ENCODE data around the gene ZSCAN16.
A peak's percentile ranks its signal among the peaks of the same experiment; 100 is the strongest.

The ZSCAN16 gene

GRCh38 chr6:28134015-28134414 is 9.6 kb downstream of the ZSCAN16 start:
- no peak for DNase-seq (ENCODE audit: low spot score)

- no peak for DNase-seq (ENCODE audit: low spot score)
Observed at GRCh38 chr6:28134716-28135115, 10.3 kb downstream of the ZSCAN16 start.

- DNase-seq (ENCODE audit: low spot score), result no peak
Observed at GRCh38 chr6:28135393-28135792, 11.0 kb downstream of the ZSCAN16 start.

DNA sequence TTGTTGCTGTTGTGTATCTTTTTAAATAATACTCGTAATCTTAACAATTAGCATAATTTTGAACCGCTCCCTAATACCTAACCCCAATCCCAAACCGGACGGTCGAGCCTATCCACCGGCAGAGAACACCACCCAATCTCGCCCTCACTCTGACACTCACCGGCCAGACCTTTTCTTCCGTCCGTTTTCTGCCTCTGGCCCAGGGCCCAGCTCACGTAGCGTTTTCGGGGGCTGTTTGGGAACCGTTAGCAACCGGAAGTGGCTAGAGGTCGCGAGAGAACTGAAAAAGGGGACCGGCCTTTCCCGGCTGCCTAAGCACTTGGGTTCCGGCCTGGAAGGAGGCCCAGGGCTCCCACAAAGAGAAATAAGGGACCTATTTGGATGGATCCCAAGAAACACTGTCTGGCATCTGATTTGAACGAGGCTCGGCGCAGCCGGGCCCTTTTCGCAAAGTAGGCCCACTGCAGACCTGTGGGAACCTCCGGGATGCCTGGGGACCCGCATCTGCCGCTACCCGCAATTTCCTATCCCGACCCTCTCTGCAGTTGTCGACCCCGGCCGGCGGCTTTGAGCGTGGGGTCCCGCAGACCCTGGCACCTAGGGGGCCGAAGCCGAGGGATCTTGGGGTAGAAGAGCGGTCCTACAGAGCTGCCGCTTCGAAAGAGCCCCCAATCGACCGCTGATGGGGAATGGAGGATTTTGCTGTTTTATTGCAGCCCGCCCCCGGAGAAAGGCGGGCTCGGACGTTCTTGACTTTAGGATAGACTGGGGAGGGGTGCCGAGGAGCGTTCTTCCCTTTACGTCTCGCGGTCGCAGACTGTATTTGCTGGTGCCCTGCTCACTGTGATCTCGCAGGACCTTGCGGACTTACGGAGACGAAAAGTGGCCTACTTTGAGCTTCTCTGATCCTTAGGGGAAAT is 12.4 kb downstream of the ZSCAN16 start:
- peak; percentile 87 for DNase-seq (ENCODE audit: low spot score)

DNA sequence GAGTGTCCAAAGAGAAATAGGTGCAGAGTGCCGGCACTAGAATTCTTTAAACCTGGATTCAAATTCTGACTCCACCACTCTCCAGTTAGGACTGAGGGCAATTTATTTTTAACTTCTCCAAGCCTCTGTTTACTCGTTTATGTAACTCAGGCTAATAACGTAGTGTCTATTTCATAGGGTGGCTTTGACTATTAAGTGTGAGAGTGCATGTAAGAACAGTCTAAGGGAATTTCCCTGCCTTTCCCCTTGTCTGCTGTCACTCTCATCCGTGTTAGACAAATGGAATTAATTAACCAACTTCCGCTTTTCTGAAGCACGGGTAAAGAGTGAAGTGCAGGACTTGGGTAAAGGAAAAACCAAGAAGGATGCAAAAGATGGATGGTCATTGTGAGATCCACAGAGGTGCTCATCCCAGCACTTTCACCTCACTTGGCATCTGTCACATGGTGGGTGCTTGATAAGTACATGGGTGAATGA is 13.1 kb downstream of the ZSCAN16 start:
- no peak for DNase-seq (ENCODE audit: low spot score)

DNA sequence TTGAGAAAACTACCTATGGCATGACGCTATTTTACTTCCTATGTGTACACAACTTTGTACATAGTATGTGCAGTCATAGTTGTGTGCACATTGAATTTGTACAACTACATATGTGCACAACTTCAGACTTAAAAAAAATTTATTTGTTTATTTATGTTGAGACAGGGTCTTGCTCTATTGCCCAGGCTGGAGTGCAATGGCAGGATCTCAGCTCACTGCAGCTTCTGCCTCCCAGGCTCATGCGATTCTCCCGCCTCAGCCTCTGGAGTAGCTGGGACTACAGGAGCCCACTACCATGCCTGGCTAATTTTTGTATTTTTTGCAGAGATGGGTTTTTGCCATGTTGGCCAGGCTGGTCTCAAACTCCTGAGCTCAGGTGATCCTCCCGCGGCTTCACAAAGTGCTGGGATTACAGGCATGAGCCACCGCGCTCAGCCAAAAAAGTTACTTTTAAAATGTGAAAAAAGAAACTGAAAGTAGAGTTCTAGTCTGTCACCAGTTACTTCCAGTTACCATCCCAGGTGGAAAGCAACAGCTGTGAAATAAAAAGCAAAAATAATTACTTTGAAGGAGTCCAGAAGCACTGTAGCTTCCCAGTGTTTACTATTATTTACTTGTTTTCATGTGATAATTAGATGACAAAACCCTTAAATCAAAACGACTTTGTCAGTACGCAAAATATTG is 15.6 kb downstream of the ZSCAN16 start:
- DNase-seq (ENCODE audit: low spot score), result no peak

GRCh38 chr6:28140616-28141015 is 16.2 kb downstream of the ZSCAN16 start:
- no peak for DNase-seq (ENCODE audit: low spot score)

DNA sequence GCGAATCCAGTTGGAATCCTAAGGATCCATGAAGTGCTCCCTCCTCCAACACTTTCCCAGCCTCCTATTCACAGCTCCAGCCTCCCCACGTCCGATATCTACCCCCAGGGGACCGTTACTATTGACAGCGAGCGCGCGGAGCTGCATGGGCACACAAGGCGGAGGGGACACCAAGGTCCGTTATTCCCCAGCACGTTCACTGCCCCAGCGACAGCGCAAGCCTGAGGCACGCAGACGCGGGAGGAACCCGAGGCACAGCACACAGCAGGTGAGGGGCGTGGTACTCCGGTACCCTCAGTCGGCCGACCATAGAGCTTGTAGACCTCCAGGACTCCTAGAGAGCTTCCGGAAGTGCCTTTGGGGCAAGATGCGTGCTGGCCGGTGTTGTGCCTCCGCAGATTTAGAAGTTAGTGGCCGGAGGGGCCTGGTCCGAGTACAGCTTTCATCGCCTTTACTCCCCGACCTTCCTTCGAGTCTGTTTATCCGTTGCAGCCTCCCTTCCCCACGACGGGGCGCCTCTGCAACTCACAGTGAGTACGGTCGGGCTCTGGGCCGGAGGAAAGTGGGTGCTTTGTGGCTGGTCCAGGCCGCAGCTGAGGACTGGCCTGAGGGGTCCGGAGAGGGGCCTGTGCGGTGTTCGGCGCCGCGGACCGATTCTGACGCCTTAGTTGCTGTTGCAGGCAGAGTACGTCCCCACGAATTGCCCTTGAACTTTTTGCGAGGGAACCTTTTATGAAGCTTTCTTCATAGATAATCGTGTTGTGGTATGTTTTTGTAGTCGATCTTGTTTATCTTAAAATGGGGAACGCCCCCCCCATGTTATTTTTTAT is 17.3 kb downstream of the ZSCAN16 start, which contains the start of gene ZKSCAN8:
ZKSCAN8 (plus strand) TSS at position 384 of the 830 bp plus-strand sequence. CDS start 6,525 bp downstream, outside the sequence.
- DNase-seq (ENCODE audit: low spot score), result peak; percentile 84

DNA sequence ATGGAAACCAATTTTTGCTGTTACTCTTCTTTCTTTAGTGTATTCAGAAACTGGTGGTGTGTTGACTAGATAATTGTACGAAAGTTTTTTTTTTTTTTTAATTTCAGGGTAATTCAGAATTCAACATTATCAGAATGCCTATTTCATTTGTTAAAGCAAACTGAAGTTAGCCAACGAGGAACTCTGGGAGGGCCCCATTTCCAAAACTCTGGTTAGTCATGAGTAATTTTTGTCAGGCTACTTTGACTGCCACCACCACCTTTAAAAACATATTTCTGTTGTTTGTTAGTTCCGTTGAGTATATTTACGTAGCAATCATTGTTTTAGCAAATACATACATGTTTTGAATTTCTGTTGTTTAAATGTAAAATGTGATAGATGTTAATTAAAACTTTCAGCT is 18.0 kb downstream of the ZSCAN16 start:
- DNase-seq (ENCODE audit: low spot score), result no peak

DNA sequence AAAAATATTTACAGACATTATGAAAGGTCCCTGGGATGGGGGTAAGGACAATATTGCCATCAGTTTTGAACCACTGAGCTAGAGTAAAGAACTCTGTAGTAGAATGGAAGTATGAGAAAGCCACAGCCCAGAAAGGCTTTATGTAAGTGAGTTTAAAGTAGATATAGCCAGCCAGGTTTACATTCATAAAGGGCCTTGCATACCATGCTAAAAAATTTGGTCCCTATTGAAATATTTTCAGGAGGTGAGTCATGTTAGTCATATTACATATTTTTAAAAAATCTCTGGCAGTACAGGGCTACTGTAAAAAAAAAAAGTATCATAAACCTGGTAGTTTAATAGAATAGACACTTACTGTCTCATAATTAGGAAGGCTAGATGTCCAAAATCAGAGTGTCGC is 20.8 kb downstream of the ZSCAN16 start:
- no peak for DNase-seq (ENCODE audit: low spot score)

DNA sequence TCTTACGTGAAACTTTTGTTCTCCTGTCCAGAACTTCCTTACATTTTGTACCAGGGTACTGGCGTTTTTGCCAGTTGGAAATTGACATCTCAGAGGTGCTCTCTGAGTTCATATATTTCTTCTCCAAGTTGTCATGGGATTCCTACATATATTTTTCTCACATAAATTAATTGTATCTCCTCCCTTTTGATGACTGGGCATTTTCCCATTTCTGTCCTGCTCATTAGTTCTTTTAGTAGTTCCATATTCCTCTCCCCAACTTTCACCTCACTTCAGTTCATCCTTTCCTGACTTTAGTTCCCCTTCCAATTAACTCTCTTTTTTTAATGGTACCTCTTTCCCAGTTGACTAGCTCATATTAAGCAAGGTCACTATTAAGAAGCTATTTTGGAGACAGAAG is 28.1 kb downstream of the ZSCAN16 start:
- DNase-seq (ENCODE audit: low spot score), result no peak

DNA sequence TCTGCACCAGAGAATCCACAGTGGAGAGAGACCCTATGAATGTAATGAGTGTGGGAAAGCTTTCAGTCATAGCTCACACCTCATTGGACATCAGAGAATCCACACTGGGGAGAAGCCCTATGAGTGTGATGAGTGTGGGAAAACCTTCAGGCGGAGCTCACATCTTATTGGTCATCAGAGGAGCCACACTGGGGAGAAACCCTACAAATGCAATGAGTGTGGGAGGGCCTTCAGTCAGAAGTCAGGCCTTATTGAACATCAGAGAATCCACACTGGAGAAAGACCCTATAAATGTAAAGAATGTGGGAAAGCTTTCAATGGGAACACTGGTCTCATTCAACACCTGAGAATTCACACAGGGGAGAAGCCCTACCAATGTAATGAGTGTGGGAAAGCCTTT is 29.1 kb downstream of the ZSCAN16 start:
- no peak for DNase-seq (ENCODE audit: low spot score)

GRCh38 chr6:28154357-28154756 is 29.9 kb downstream of the ZSCAN16 start:
- no peak for DNase-seq (ENCODE audit: low spot score)

GRCh38 chr6:28158318-28158717 is 33.9 kb downstream of the ZSCAN16 start:
- DNase-seq (ENCODE audit: low spot score), result no peak

DNA sequence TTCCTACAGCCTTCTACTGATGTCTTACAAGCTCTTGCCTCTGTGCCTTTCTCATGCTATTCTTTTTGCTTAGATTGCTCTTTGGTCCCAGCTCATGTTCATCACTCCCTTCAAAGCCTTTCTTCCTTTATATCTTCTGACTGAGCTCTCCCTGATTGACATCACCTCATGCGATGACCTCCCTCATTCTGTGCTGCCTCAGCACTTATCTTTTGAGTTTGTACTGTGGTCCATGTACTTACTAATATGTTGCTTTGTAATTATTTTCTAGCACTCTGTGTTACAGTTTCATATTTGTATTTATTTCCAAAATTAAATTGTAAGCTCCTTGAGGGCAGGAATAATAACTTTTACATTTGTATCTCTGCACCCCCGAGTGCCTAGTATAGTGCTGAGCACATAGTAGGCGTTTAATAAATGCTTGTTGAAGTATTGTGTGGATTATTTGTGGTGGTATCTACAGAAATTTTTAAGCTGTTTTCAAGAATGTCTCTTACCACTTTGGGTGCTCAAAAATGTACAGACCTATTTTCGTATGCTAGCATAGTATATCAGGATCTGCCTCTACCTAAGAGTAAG is 34.7 kb downstream of the ZSCAN16 start:
- no peak for DNase-seq (ENCODE audit: low spot score)

DNA sequence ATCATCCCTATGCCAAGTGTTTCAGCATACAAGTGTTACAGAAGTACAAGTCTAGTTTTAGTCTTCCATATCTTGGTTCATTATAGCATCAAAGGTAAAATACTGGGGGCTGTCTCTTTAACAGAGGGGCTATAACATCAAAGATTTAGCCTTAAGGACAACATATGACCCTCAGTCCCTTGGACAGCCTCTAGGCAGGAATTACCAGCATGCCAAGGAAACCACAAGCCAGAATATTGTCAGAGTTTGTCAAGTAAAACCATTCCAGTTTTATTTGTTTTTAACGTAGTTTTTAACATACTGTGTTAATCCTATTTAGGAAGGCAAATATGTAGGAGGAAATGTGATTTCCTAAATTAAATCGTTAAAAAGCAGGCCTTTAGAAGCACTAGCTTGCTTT is 35.8 kb downstream of the ZSCAN16 start:
- DNase-seq (ENCODE audit: low spot score), result no peak

DNA sequence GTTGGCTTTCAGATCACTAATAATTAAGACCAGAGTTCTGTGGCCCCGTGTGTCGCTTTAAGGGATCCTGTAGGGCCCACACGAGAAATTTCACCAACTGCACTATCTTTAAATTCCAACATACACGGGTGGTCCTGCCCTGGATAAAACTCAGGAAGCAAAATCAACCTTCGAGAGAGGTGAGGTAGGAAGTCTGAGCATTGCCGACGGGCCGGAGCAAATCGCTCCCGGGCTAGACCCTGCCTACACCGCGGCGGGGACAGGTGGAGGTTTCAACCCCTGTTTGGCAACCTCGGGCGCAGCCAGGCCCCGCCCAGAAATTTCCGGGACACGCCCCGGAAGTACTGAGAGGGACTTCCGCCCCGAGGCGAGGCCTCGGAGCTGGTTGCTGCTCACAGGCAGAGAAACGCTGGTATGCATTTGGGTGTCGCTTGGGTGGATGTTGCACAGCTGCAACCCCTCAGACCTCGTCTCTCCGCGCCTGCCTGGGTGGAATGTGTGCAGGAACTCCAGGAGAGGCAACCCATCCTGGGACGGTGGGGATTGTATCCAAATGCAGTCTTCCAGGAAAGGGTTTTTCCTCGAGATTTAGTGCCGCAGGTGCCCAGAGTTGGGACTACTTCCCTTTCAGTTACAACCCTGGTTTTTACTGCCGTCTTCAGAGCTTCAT is 37.1 kb downstream of the ZSCAN16 start:
- peak; percentile 81 for DNase-seq (ENCODE audit: low spot score)

- DNase-seq (ENCODE audit: low spot score), result no peak
Observed at GRCh38 chr6:28165563-28165962, 41.2 kb downstream of the ZSCAN16 start.

DNA sequence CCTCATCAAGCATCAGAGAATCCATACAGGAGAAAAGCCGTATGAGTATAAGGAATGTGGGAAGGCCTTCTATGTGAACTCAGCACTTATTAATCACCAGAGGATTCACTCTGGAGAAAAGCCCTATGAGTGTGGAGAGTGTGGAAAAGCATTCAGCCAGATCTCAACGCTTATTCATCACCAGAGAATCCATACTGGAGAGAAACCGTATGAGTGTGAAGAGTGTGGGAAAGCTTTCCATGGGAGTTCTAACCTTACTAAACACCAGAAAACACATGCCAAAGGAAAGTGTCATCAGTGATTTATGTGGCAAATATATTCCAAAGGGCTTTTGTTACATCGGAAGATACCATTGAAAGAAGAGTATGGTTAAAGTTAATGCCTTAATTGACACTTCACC is 42.7 kb downstream of the ZSCAN16 start:
- DNase-seq (ENCODE audit: low spot score), result peak; percentile 12

DNA sequence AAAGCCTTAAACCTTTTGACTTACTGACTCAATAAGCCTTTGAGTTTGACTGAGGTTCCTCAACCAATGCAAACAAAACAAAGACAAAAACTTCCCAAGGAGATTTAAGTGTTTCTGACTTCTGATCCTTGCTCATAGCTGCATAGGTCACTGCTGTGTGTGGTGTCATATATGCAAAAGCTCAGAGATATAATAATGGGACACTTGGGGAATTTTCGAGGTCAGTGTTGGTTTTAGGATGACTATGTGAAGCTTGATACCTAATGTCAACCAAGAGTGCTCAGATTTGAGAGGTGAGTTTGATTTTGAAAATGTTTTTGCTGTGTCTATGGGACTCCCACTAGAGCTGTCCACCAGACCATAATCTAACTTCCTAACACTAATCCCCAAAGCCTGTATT is 43.5 kb downstream of the ZSCAN16 start:
- no peak for DNase-seq (ENCODE audit: low spot score)

DNA sequence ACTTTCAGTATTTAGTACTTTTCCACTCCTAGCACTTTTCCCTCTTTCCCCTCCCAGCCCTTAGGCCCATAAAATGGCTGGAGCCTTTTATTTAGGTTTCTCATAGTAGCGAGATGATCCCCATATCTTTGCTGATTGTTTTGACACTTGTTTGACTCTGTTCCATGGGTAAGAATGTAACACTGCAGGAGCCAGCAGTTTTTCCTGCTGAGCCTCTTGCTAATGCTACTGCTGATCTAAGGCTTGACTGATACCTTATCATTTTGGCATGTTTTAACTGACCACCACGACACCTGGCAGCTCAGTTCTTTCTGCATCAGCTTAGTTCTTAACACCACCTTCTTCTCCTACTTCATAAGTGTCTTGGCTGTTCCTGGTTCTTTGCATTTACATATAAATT is 46.9 kb downstream of the ZSCAN16 start:
- DNase-seq (ENCODE audit: low spot score), result no peak

Measured in AG08396 (cell line).